ENCODE measurements around the gene SETMAR.
"Not testable (repeated sequence)": the region's sequence is repeated elsewhere in the genome, so short reads cannot be mapped to it uniquely, and the experiment has no call there.

The SETMAR gene
- 6.0 to 10.5 (median 6.9) reads per million in 4 experiments for total RNA-seq

GRCh38 chr3:4303187-4304123, at the start of gene SETMAR:
SETMAR (plus strand) TSS chr3:4303369; CDS start chr3:4303371, 2 bp downstream.
- peak; percentile 74 for DNase-seq

- no peak for DNase-seq
Measured at GRCh38 chr3:4261406-4261805, 41.8 kb upstream of the SETMAR start.

DNA sequence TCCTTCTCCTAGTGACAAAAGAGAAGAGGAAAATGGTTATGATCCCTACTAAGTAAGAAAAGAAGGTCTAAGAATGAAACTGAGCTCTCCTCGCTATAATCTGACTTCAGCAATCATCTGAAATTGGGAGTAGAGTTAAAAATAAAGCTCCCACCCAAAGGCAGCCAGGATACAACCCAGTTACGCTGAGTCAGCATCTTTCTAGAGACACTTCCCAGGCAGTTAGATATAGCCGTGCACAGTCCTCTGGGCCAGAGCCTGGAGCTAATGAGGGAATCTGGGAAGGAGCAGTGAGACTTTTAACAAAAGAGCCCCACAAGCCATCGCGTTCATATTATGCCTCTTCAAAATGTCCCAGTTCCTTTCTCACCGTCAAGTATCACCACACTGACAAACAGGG, 39.1 kb upstream of the SETMAR start:
- no peak for DNase-seq

DNA sequence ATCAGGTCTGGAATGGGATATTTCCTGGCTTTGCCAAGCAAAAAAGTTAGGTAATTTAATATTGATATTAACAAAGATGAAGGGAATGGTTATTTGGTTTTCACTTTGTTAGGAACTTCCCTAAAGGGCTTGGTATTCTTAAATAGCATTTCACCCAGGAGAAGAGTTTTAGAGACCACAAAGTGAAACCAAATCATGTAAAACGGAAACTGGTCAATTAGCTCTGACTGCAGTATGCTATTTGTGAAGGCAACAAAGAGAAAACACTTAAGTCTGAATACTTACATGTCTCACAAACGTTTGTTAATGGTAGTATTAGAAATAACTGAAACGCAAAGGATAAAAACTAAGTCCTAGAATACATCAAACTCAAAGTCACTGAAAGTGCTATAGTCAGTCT, 32.4 kb upstream of the SETMAR start:
- DNase-seq, result no peak

- no peak for DNase-seq
Measured at GRCh38 chr3:4271834-4272233, 31.3 kb upstream of the SETMAR start.

DNA sequence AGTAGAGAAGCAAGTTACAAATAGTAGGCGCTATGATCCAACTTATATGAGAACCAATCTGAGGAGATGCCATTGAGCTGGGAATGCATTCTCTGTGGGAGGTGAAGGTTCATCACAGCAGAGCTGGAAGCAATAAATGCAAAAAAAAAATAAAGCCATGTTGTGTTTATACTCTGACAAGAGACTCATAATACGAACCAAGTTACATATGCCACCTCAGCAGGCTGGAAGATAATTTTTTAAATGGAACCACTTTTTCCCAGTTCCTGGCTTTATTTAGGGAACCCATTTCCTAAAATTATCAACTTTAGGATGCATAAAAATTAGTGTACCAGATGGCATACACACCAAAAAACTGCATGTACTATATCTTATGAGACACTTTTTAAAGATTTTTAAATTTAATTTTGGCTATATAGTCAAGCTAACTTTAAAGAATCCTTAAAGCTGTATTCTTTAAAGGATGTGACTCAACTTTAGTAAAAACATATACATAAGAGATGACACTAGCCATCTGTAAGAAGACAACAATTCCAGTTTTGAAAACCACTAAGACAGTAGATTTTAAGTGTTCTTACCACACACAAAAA, 23.6 kb upstream of the SETMAR start:
- DNase-seq, result no peak

- DNase-seq, result no peak
Measured at GRCh38 chr3:4281991-4282390, 21.2 kb upstream of the SETMAR start.

GRCh38 chr3:4284865-4285264, 18.3 kb upstream of the SETMAR start:
- DNase-seq, result no peak

DNA sequence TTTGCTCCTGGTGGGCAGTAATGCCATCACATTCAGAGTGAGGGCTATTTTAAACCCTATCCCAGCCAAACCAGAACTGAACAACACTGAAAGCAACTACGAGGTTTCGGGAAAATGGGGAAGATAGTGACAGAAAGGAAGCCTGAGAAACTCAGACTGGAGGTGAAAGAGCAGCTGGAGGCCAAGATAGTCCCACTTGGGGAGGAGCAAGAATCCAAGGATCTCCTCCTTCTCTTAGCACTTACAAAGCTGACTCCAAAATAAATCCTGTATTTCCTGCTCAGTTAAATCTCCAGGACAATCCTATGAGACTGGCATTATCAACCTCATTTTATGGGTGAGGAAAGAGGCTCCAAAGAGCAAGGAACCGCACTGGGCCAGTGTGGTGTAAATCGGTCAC, 14.1 kb upstream of the SETMAR start:
- DNase-seq, result no peak

DNA sequence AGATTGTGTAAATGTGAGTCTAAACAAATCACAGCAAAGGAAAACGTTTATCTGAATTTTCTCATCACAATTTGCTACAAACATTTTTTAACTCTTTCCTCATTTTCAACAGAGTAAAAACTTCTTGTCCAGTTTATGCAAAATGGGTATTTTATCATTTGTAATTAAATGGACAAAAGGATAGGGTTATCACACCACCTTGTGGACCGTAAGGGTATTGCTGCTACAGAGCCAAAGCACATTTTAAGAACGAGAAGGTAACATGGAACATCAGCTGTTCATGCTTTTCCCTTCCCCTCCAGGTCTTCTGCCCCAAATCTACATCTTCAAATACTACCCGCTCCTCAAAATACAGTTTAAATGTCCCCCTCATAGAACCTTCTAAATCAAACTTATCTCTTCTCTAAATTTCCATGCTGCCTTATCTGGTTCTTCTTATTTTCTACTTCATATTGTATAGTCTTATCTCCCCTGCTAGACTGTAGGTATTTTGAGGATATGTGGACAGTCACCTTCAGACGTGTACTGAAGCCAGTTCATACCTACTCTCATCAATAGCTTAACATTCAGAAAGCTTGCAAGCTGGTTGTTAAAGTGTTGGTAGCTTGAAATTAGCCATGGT, 12.8 kb upstream of the SETMAR start:
- DNase-seq, result no peak

GRCh38 chr3:4292301-4292700, 10.9 kb upstream of the SETMAR start:
- DNase-seq, result no peak

- no peak for DNase-seq
Measured at GRCh38 chr3:4294616-4295327, 8.4 kb upstream of the SETMAR start.

GRCh38 chr3:4296454-4296853, 6.7 kb upstream of the SETMAR start:
- DNase-seq, result not testable (repeated sequence)

GRCh38 chr3:4297486-4297885, 5.7 kb upstream of the SETMAR start:
- DNase-seq, result no peak

DNA sequence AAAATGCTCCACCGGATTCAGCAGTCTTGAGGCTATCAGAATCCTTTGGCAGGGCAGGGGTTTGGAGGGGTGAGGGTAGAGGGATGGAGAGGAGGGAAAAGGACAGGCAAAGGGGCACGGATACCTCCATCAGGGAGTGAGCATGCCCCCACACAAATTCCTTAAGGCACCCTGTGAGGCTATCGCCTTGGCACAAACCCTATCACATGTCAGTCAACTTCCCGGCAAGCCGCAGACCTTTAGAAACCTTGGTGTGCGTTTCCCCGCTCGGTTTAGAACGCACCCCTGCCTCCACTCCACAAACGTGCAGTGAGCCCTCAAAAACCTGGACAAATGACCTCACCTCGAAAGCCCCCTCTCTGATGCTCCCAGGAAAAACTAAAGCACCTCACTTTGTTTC, 422 bp upstream of the SETMAR start:
- no peak for DNase-seq

DNA sequence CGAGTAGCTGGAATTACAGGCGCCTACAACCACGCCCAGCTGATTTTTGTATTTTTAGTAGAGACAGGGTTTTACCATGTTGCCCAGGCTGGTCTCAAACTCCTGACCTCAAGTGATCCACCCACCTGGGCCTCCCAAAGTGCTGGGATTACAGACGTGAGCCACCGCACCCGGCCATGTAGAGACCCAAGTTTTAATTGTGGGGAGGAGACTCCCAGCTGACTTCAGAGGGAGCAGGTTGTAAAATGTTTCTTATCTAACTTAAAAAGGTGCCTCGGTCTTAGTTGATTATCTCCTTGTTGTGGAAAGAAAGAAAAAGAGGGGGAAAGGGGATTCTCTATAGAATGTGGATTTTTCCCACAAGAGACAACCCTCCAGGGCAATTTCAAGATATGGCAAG, 2.0 kb downstream of the SETMAR start:
- not testable (repeated sequence) for DNase-seq

GRCh38 chr3:4306091-4306490, 2.9 kb downstream of the SETMAR start:
- DNase-seq, result no peak

GRCh38 chr3:4306860-4307259, 3.7 kb downstream of the SETMAR start:
- no peak for DNase-seq

- DNase-seq, result no peak
Measured at GRCh38 chr3:4309491-4310128, 6.4 kb downstream of the SETMAR start.

DNA sequence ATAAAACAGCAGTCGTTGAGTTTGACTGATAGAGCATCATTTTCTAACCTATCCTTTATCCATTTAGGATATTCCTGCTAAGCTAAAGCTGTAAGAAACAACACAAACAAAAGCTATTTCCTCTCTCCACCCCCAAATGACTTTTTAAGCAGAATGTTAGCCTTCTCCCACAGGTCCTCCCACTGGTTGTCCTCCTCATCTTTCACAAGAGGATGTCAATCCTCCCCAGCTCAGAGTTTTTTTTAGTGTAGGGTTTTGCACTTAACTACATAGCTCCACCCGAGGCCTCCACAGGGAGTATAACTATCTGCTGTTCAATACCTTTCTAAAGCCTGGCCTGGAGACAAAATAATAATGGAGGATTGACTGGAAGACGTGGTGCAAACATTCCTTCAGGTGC, 7.8 kb downstream of the SETMAR start:
- DNase-seq, result no peak

- no peak for DNase-seq
Measured at GRCh38 chr3:4311496-4311895, 8.3 kb downstream of the SETMAR start.

GRCh38 chr3:4313606-4314293, 10.6 kb downstream of the SETMAR start:
- no peak for DNase-seq
